ENCODE measurements around the gene ELL3.
A peak's percentile ranks its signal among the peaks of the same experiment; 100 is the strongest.
"Not testable (repeated sequence)": the region's sequence is repeated elsewhere in the genome, so short reads cannot be mapped to it uniquely, and the experiment has no call there.

Gene ELL3

DNA sequence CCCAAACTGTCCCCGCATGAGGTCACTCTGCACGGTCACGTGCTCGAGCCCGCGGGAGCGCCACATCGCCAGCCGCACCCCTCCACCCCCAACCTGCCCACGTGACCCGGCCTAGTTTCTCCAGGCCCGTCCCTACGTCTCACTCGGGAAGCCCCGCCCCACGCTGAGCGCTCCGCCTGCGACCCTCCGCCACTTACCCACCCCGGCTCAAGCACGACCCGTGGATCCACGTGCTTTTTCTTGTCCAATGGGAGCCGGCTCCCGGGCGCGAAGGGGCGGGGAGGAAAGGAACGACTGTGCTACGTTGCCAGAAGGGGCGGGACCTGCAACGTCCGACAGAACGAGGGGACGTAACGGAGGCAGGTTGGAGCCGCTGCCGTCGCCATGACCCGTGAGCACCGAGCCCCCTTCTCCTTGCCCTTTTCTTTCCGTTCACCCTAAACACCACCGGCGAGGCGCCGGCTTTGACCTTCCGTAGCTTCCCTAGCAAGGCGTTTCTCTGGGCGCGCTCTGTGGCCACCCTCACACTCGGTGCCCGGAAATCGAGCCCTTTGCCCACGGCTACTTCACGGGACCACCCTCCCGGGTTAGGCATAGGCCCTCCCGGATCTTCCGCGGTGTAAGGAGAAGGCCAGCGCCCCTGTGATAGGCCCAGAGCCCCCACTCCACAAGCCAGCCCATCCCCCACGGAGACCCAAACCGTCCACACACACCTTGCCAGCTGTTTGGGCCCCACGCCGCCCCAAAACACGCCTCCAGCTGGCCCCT lies 15.4 kb upstream of the ELL3 start, which contains the start of gene SERF2:
TSS of gene SERF2 (plus strand) at position 328 of the 768 bp plus-strand sequence. CDS start at position 385, 57 bp downstream.
- DNase-seq = peak; percentile 100

DNA sequence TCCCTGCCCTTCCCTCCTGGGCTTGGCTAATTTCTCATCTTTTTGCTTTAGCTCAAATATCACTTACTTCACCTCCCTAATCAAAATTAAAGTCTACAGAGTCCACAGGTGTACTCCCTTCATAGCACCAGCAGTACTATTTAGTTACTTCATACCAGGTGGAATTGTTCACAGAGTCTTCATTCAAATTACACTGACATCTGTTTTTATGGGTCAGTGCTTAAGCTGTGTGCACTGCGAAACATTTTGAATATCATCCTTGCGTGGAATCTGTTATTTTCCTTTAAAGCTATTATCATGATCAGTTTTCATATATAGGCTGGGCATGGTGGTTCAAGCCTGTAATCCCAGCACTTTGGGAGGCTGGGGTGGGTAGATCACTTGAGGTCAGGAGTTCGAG lies 12.6 kb upstream of the ELL3 start:
- no peak for DNase-seq

DNA sequence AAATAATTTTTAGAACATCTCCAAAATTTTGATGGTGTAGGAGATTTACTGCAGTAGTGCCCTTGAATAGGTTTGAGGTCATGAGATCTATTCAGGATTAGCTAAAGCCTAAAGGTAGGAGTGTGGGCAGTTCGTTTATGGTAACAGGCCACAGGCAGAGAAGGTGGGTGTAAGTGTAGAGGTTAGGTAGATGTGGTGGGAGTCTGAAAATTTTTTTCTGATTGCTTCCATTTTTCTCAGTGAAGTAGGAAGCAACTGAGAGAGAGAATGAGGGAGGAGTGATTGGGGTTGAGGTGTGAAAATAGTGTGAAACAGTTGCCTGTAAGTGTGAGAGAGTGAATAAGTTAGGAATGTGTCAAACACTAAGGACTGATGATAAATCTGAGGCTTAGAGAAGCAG lies 2.2 kb upstream of the ELL3 start:
- DNase-seq = no peak

DNA sequence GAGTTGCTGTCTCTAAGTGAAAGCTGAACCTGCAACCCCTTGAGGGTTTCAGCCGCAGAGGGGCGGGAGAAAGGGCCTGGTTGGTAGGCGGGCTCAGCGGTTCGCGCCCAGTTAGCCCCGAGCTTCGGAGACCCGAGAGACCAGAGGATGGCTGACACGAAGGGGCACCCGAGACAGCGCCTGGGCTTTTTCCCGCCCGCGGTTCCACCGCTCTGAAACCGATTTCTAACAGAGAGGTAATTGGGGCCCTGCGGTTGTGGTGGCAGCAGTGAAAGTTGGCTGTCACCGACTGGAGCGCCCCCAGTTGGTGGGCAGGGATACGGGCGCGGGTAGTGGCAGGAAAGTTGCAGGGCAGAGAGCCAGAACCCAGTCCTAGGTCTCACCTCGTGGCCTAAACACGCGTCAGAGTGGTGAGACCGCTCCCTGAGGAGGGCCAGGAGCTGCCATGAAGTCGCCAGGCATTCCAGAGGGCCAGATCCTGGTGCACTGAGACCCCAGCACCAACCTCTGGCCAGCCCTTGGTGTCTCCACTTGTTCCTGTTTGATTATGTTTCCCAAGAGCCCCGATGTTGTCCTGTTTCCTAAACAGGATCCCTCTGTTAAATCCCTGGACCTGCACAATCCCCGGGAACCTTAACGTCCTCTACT lies 625 bp upstream of the ELL3 start:
- peak; percentile 79 to 80 for DNase-seq

DNA sequence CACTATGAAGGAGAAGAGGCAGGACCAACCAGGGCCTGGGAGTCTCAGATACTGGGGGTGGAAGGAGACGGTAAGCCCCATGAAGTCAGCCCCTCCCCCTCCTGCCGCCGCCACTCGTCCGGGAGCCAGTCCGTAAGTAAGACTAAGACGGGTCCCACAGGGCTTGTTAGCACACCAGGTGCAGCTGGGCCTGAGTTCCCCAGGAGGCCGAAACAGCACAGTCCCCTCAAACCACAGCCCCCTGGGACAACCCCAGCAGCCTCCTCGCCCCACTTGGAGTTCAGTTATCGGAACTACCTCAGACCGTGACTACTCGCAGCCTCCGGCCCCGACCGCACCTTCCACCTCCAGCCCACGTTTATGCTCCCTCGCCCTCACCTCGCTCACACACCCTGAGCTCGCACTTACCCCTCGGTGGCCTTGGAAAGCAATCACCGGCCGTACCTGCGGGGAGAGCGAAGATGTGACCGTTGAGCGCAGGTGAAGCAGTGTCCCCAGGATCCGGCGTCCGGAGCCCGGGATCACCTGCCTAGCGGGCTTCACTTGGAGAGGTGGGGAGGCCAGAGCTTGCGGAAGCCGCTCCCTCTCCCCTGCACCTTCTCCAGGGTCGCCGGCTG lies 557 bp downstream of the ELL3 start:
- peak in 1 of 2 experiments; percentile 6 for DNase-seq

DNA sequence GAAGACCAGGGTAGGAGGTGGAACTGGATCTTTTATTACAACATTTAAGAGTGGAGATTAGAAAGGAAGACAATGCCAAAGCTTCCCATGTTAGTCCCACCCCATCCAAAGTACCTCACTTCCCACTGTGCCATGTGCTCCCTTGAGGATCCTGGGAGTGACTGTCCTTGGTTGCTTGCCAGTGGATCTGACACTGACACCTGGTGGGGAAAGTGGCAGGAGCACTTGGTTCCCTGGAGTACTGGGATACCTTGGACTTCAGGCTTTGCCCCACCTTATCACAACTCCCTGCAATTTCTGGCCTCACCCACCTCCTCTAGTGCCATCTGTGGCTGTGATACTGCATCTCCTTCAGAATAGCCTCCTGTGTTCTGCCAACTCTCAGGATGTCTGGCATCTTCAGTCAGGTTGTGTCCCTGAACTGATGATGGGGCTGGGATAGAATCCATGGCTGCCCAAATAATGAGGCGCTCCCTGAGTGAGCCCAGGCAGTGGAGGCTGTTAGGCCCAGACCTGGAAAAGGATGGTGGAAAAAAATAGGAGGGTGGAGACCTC lies 1.3 kb downstream of the ELL3 start:
- no peak for DNase-seq

DNA sequence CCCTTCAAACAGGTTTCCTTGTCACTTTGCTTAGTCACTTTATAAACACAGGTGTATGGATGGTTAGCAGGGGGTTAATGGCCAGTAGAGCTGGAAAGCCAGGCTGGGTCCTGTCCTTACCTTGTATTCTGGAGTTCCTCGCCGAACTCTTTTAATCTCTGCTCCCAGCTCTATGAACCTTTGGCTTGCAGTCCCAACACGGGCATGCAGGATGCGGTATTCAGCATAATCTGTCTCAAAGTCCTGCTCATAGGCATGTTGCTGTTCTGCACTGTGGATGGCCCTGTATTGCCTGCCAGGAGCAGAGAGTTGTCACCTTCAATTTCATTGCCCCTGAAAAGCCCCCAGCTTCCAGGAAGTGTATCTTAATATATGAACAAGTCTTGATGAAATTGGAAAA lies 2.7 kb downstream of the ELL3 start:
- no peak for DNase-seq

DNA sequence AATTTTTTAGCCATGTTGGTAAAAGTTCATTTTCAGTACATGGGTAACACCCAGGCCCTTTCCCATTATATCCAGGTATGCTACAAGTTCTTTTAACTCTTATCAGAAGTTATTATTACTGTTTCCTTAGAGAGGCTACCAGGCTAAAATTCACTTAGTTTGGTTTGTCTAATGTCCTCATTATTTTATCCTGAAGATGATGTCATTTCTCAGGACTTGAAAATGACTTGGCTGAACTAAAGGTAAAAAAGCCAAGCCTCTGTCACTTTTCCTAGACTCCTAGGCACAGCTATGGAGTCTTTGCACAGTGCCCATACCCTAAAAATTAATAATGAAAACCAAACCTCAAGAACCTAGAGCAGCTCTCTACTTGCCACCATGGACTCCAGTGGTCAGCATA lies 4.1 kb downstream of the ELL3 start:
- DNase-seq = no peak

DNA sequence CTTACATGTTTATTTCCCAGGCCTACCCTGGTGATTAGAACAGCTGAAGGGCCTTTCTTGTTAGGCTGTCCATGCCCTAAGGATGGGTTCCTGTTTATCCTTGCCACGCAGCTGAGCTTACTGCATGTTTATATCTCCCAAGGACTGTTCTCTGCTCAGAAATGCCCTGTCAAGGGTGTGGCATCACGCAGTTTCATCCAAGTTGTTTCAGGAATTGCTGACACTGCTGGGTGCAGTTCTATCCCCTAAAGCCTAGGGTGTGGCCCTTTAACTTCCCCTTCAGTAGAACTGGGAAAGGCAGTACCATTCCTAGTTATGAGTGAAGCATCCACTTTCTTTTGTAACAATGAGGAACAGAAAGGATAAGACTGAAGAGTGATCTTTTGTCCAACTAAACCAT lies 5.0 kb downstream of the ELL3 start:
- DNase-seq = no peak

DNA sequence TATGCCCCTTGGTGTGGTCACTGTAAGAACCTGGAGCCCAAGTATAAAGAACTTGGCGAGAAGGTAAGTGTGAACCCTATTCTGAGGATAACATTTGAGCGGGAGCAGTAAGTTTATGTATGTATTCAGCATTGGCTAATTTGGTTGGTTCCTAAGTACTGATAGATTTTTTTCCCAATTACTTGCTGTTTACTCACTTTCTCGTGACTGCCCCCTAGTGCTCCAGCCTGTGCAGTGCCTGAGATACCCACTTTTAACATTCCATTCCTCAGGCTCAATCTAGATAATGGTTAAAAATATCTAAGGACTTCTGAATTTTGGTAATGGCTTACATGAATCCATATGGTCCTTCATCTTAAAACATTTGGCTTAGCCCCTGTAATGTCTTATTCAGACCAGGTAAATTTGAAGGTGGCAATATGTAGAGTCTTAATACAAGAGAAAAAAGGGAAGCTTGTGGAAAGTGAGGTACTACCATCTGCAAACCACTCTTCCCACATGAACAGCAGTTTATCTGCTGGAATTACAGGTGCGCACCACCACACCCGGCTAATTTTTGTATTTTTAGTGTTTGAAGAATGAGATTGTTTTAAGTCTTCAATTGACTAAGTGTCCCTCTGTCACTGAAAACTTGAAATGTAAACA lies 7.1 kb downstream of the ELL3 start:
- DNase-seq = peak; percentile 61 to 66

DNA sequence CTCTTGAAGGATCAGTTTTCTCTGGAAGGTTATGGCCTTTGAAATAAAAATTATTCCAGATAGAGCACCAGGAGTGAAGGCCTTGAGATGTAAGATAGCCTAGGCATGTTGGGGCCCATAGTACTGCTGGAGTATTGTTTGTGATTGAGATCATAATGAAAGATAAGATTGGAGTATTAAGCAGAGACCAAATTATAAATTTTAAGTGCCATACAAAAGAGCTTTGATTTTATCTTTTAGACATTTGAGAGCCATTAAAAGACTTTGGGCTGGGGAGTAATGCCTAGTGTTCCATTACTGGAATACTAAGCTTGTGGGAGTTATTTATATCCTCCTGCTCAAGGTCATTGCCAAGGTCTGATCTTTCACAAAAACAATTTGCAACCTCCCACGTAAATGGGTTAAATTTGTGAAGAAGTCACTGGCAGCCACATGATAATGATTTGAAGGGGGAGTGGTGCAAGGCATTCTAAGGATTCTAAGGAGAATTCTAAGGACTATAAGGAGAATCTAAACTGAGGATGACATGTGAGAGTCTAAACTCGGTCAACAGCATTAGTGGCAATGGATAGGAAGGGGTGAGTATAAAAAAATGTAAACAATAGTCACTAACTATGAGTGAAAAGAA lies 12.8 kb downstream of the ELL3 start:
- no peak for DNase-seq

DNA sequence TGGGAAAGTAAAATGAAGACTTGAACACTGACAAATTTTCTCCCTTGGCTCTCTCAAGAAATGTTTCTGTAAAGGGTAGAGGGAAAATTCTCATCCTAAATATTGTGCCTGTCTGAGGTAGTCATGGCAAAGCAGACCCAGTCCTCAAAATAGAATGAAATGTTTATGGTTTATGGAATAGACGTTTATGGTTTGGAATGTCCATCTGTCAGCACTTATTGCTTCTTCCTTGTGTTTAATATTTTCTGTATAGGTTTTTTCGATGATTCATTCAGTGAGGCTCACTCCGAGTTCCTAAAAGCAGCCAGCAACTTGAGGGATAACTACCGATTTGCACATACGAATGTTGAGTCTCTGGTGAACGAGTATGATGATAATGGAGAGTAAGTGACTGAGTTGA lies 13.9 kb downstream of the ELL3 start:
- DNase-seq = no peak

DNA sequence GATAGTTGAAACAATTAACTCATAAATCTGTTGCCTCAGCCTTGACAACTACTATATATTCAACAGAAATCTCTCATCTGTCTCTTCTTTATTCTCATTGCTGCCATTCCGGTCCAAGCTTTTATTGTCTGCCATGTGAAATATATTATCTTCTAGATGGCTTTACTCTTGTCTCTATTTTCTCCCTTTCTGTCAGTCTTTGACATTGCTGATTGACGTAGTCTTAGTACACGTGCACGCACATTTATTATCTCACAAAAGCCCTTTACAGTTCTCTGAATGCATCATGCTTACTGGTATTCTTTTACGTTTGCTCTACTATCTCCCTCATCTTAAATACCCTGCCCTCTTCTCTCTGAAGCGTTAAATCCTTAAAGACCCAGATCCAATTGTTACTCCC lies 24.9 kb downstream of the ELL3 start:
- no peak for DNase-seq

DNA sequence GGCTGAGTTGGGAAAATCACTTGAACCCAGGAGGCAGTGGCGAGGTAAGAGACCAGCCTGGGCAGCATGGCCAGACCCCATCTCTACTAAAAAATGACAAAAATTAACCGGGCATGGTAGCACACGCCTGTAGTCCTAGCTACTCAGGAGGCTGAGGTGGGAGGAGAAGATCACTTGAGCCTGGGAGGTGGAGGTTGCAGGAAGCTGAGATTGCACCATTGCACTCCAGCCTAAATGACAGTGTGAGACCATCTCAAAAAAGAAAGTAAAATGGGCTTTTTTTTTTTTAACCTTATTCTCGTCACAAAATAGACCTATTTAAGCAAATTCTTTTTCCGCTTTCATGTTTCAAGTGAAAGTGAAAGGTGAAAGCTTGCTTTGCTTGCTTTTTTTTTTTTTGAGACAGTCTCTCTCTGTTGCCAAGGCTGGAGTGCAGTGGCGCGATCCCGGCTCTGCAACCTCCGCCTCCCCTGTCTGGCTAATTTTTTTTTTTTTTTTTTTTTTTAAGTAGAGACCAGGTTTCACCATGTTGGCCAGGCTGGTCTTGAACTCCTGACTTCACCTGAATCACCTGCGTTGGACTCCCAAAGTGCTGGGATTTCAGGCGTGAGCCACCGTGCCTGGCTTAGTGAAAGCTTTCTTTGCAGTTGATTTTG lies 26.9 kb downstream of the ELL3 start:
- DNase-seq = peak; percentile 11 to 16

DNA sequence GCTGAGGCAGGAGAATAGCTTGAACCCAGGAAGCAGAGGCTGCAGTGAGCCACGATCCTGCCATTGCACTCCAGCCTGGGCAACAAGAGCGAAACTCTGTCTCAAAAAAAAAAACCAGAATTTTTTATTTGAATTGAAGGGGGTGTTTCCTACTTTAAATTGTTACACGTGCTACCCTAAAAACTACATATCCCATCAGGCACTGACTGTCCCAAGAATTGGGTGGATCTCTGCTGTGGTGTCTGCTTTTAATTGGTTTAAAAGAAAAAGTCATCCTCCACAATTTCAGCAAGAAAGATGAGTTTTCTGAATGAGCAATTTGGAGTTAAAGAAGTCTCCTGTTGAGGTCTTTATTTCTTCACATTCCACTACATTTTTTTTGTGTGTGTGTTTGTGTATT lies 28.4 kb downstream of the ELL3 start:
- DNase-seq = no peak

DNA sequence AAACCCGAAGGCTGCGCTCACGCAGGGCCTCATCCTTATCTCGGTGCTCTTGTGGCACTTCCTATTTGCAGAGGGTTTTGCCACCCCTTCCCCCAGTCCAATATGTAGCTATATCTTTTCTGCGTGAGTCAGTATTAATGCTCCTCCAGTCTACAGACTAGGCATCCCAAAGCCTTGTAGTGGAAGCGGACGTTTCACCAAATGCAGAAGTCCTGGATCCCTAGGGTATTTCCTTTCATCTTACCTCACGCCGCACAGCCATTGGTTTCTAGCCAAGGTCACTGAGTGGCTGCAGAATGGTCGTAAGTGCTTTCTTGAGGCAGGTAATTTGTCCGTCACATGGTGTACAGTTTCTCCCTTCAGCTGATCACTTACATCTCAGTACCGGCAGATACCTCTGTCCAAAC lies 29.9 kb downstream of the ELL3 start:
- DNase-seq = not testable (repeated sequence)

DNA sequence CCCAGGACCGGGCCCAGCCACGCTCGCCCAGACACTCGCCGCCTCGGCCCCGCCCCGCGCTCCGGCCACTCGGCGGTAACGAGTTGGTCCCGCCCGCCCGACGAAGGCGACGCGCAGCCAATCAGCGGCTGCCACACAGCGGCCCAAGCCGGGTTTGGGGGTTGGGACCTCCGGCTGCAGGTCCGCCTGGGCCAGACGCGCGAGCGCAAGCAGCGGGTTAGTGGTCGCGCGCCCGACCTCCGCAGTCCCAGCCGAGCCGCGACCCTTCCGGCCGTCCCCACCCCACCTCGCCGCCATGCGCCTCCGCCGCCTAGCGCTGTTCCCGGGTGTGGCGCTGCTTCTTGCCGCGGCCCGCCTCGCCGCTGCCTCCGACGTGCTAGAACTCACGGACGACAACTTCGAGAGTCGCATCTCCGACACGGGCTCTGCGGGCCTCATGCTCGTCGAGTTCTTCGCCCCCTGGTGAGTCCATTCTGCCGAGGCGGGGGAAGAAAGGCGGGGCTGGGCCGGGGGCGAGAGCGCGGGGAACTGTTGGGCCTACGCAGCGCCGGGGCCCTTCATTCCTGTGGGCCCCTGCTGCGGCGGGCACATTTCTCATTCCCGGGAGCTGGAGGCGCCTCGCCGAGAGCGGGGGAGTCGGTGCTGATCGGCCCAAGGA lies 30.4 kb downstream of the ELL3 start, which contains the start of gene PDIA3:
TSS of gene PDIA3 (plus strand) at position 194 of the 658 bp plus-strand sequence. CDS start at position 296, 102 bp downstream.
- DNase-seq = peak; percentile 70 to 71

DNA sequence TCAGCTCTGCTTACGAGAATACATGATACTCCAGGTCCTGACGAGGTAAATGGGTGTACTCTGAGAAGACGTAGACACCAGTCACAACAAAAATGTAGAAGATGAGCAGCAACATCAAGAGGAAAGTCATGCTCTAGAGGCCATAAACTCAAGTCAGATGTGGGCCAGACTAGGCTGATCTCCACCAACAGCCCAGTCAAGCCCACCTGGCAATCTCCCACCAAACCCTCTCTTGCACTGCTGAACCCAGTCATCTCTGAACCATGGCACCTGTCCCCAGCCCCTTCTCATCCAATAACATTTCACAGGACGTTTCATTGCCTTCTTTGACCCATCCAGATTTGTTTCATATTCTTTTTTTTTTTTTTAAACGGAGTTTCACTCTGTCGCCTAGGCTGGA lies 41.4 kb downstream of the ELL3 start:
- no peak for DNase-seq

DNA sequence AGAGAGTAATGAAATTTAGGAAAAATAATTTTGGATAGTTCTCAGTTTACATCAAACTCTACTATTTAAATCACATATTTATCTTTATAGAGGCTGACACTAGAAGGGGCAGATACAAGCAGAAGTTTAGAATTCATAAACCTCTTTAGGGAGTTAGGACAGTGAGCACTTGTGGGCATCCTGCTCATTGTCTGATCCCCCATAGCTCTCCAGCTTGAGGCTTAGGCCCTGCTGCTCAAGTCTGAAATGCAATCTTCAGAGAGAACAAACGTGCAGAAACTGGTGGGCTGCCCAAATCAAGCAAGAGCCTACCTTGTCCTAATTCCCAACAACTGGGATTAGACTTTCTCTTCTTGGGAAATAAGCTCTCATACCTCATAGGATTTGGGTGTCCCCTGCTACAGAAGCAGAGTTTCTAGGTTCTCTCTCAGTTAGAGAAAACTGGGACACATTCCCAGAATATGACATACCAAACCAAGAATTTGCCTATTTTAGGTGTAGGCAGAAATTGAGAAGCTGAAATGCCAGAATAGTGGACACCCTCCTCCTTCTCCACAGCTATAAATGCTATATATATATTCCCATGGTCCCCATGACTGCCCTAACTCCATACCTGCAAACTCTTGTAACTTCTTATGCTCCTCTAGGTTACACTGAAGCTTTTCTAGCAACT lies 48.6 kb downstream of the ELL3 start:
- not testable (repeated sequence) for DNase-seq

DNA sequence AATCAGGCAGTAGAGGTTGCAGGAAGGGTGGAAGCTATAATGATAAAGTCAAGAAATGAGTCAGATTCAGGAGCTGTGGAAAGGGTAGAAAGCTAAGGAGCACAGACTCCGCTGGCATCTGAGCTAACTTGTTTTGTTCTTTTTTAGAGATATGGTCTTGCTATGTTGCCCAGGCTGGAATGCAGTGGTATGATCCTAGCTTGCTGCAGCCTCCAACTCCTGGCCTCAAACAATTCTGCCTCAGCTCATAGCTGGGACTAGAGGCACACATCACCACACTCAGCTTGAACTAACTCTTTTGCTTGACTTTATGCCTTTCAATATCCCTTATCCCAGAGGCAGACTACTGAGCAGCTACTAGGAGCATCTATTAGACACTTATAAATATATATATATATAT lies 50.5 kb downstream of the ELL3 start:
- DNase-seq = not testable (repeated sequence)

DNA sequence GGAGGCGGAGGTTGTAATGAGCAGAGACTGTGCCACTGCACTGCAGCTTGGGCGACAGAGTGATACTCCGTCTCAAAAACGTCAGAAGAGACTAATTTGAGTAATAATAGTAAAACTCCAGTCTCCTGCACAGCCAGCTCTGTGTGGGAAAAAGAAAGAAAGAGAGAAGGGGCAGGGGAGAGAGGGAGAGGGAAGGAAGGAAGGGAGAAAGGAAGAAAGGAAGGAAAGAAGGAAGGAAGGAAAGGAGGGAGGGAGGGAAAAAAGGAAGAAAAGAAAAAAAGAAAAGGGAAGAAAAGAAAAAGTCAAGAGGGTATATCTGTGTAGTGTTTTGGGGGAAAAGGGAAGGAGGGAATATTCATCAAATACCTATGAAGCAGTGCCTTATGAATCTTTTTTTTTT lies 53.6 kb downstream of the ELL3 start:
- DNase-seq = no peak
